HCT116 (cell line): Measurements from ENCODE around the gene CNFN. TPM values are rescaled to one million over a fixed set of nuclear protein-coding genes. Genes with fewer than 3 reads are reported as not detected.

ENCODE experiments used
- ATAC-seq: fragments of 200-7000 bp; cut with Tn5 transposase; 2 replicates; pipeline ENCODE4 v1.9.1; 2020; ENCODE audit warnings: mild to moderate bottlenecking, moderate library complexity
- BruUV-seq: library from RNA; stranded (reverse); fragments of 400-500 nt; replicated peaks from 2 replicates; lab custom pipeline; 2021; lab: Mats Ljungman, UMichigan
- CTCF ChIA-PET: fragments of 300-600 bp; sonication (Branson Sonifier 250); formaldehyde crosslinking; loops from one replicate; lab custom pipeline; 2021; ENCODE audit warnings: antibody characterized with exemption; lab: Charles Lee
- POLR2A ChIA-PET: fragments of 300-600, 350-600 bp; sonication (Branson Sonifier 250); formaldehyde crosslinking; loops from one replicate; lab custom pipeline; 2021; ENCODE audit warnings: antibody characterized with exemption; lab: Charles Lee
- RAD21 ChIA-PET, 2 experiments: fragments of 300-600 bp; sonication (Branson Sonifier 250); formaldehyde crosslinking; loops; one replicate each; lab custom pipeline; 2023; ENCODE audit warnings: low total read pairs in 2 of 2; ENCODE audit not compliant: uncharacterized antibody in 2 of 2, unreplicated experiment in 2 of 2, low non-redundant PET in 1 of 2; lab: Charles Lee
- DNase-seq: peaks from one replicate; pipeline ENCODE4 v3.0.0-alpha.2; 2010; ENCODE audit warnings: low read depth, low spot score
- H2AFZ ChIP-seq: fragments of 200-600 bp; shearing (Covaris generic), sonication (generic); 2 replicates; pipeline ENCODE4 v1.6.1; 2017; ENCODE audit warnings: low read depth, mixed run types, mixed read lengths, antibody characterized with exemption, low read length; ENCODE audit not compliant: poor library complexity, severe bottlenecking
- H3K27ac ChIP-seq: 2 replicates; pipeline ENCODE4 v1.5.1; 2012; ENCODE audit warnings: low read depth, low read length
- H3K27me3 ChIP-seq: fragments of 200-600 bp; sonication (generic); 2 replicates; pipeline ENCODE4 v1.6.1; 2016; ENCODE audit warnings: mixed run types, low read length, mixed read lengths; ENCODE audit not compliant: insufficient read depth
- H3K36me3 ChIP-seq, 2 experiments: fragments of 200-500 bp in 1 of 2; fragments of 200-600 bp in 1 of 2; sonication (Bioruptor generic) in 1 of 2; sonication (generic) in 1 of 2; 2 replicates each; pipeline versions ENCODE4 v1.5.1 to v1.6.1; 2014 to 2016; ENCODE audit warnings: low read length in 2 of 2, inconsistent platforms in 1 of 2, mixed read lengths in 1 of 2, mixed run types in 1 of 2; ENCODE audit not compliant: insufficient read depth in 2 of 2, control insufficient read depth in 1 of 2
- H3K4me1 ChIP-seq, 2 experiments: fragments of 200-600 bp in 1 of 2; sonication (generic) in 1 of 2; 2 replicates each; pipeline versions ENCODE4 v1.5.1 to v1.6.1; 2012 to 2017; ENCODE audit warnings: low read length in 2 of 2, inconsistent platforms in 1 of 2, mild to moderate bottlenecking in 1 of 2, mixed read lengths in 1 of 2, mixed run types in 1 of 2, moderate library complexity in 1 of 2; ENCODE audit not compliant: insufficient read depth in 2 of 2, control insufficient read depth in 1 of 2
- H3K4me2 ChIP-seq: fragments of 200-600 bp; sonication (generic); 2 replicates; pipeline ENCODE4 v1.6.1; 2017; ENCODE audit warnings: mixed run types, low read length, mixed read lengths
- H3K4me3 ChIP-seq, 2 experiments: fragments of 200-600 bp in 1 of 2; sonication (generic) in 1 of 2; replicated peaks in 1 of 2; 2 replicates each; pipeline ENCODE4 v1.5.1; 2011 to 2016; ENCODE audit warnings: low read length in 2 of 2, control low read depth in 1 of 2, low read depth in 1 of 2, mild to moderate bottlenecking in 1 of 2, mixed read lengths in 1 of 2, mixed run types in 1 of 2
- H3K79me2 ChIP-seq: fragments of 200-600 bp; sonication (generic); 2 replicates; pipeline ENCODE4 v1.6.1; 2017; ENCODE audit warnings: mild to moderate bottlenecking, mixed run types, low read length, moderate library complexity, mixed read lengths; ENCODE audit not compliant: insufficient read depth
- H3K9ac ChIP-seq: fragments of 200-600 bp; sonication (generic); 2 replicates; pipeline ENCODE4 v1.6.1; 2016; ENCODE audit warnings: low read length, mixed read lengths
- H3K9me2 ChIP-seq: fragments of 200-600 bp; sonication (generic), shearing (Covaris generic); 2 replicates; pipeline ENCODE4 v1.6.1; 2017; ENCODE audit warnings: mixed run types, mild to moderate bottlenecking, moderate library complexity; ENCODE audit not compliant: insufficient read depth
- H3K9me3 ChIP-seq, 2 experiments: fragments of 200-500 bp in 1 of 2; fragments of 200-600 bp in 1 of 2; sonication (Bioruptor generic) in 1 of 2; sonication (generic) in 1 of 2; 2 replicates each; pipeline ENCODE4 v1.6.1; 2014 to 2017; ENCODE audit warnings: low read length in 2 of 2, mixed read lengths in 2 of 2, inconsistent platforms in 1 of 2, low read depth in 1 of 2, mild to moderate bottlenecking in 1 of 2, mixed run types in 1 of 2, moderate library complexity in 1 of 2; ENCODE audit not compliant: control insufficient read depth in 1 of 2, insufficient read depth in 1 of 2
- H4K20me1 ChIP-seq: fragments of 200-600 bp; sonication (generic), shearing (Covaris generic); 2 replicates; pipeline ENCODE4 v1.6.1; 2017; ENCODE audit warnings: mixed run types, mild to moderate bottlenecking, moderate library complexity; ENCODE audit not compliant: insufficient read depth
- CBX3 ChIP-seq: IDR thresholded peaks from 2 replicates; pipeline ENCODE4 v1.6.1; 2012; ENCODE audit warnings: low read depth
- EGR1 ChIP-seq: IDR thresholded peaks from 2 replicates; pipeline ENCODE4 v1.6.1; 2012; ENCODE audit warnings: low read depth
- EZH2 ChIP-seq: fragments of 200-600 bp; sonication (generic); IDR thresholded peaks from 2 replicates; pipeline ENCODE4 v1.6.1; 2017; ENCODE audit warnings: antibody characterized with exemption, mixed run types
- EZH2phosphoT487 ChIP-seq: fragments of 200-600 bp; IDR thresholded peaks from 2 replicates; pipeline ENCODE4 v1.6.1; 2018; ENCODE audit warnings: antibody characterized with exemption, borderline replicate concordance
- FOSL1 ChIP-seq: IDR thresholded peaks from 2 replicates; pipeline ENCODE4 v1.6.1; 2012; ENCODE audit warnings: low read depth
- POLR2A ChIP-seq: IDR thresholded peaks from 2 replicates; pipeline ENCODE4 v1.7.0; 2011; ENCODE audit warnings: borderline replicate concordance; ENCODE audit not compliant: insufficient read depth, insufficient read length; ENCODE audit errors: extremely low read depth
- POLR2AphosphoS5 ChIP-seq: IDR thresholded peaks from 2 replicates; pipeline ENCODE4 v1.6.1; 2011; ENCODE audit warnings: mild to moderate bottlenecking, low read depth, low read length, moderate library complexity
- RAD21 ChIP-seq: IDR thresholded peaks from 2 replicates; pipeline ENCODE4 v1.6.1; 2012; ENCODE audit warnings: low read depth, mild to moderate bottlenecking
- SP1 ChIP-seq: IDR thresholded peaks from 2 replicates; pipeline ENCODE4 v1.6.1; 2012; ENCODE audit warnings: low read depth
- SRF ChIP-seq: IDR thresholded peaks from 2 replicates; pipeline ENCODE4 v1.6.1; 2012; ENCODE audit warnings: low read depth
- TCF7L2 ChIP-seq: IDR thresholded peaks from 2 replicates; pipeline ENCODE4 v1.7.0; 2011; ENCODE audit warnings: borderline replicate concordance, inconsistent platforms; ENCODE audit not compliant: insufficient read depth, insufficient read length; ENCODE audit errors: extremely low read depth
- YY1 ChIP-seq: IDR thresholded peaks from 2 replicates; pipeline ENCODE4 v1.6.1; 2011; ENCODE audit warnings: low read length, low read depth, moderate library complexity, mild to moderate bottlenecking; ENCODE audit not compliant: insufficient replicate concordance; ENCODE audit errors: extremely low read depth
- ZFX ChIP-seq: fragments of 450-650 bp; IDR thresholded peaks from 2 replicates; pipeline ENCODE4 v1.6.1; 2017
- ZNF274 ChIP-seq: fragments of 200-500 bp; sonication (Bioruptor generic); IDR thresholded peaks from 2 replicates; pipeline ENCODE4 v1.6.1; 2014; ENCODE audit warnings: mild to moderate bottlenecking, low read depth, low read length, inconsistent platforms
- intact Hi-C: fragments of 100-400 bp; cut with micrococcal nuclease; formaldehyde crosslinking; loops from 2 replicates; pipeline ENCODE4 v1.10.0; 2022
- total RNA-seq: library from RNA; stranded (reverse); gene quantifications from one replicate; pipeline ENCODE4 v1.2.1, GENCODE V29; 2021; ENCODE audit not compliant: unreplicated experiment
- TF ChIP-seq, protein P1 (sequence below): IDR thresholded peaks from 2 replicates; pipeline ENCODE4 v1.6.1; 2012
- TF ChIP-seq, protein P2 (sequence below), 3 experiments: fragments of 200-600 bp in 1 of 3; sonication (generic) in 1 of 3; IDR thresholded peaks in 2 of 3; conservative IDR thresholded peaks in 1 of 3; 2 replicates each; pipeline ENCODE4 v1.5.1; 2012 to 2017; ENCODE audit warnings: low read depth in 2 of 3, low read length in 2 of 3, antibody characterized with exemption in 1 of 3, borderline replicate concordance in 1 of 3, control low read depth in 1 of 3, mild to moderate bottlenecking in 1 of 3, mixed read lengths in 1 of 3, mixed run types in 1 of 3, moderate library complexity in 1 of 3; ENCODE audit not compliant: insufficient read depth in 1 of 3

CNFN gene
- total RNA-seq, 1 experiment from 2014 or later = 13.9 TPM

DNA sequence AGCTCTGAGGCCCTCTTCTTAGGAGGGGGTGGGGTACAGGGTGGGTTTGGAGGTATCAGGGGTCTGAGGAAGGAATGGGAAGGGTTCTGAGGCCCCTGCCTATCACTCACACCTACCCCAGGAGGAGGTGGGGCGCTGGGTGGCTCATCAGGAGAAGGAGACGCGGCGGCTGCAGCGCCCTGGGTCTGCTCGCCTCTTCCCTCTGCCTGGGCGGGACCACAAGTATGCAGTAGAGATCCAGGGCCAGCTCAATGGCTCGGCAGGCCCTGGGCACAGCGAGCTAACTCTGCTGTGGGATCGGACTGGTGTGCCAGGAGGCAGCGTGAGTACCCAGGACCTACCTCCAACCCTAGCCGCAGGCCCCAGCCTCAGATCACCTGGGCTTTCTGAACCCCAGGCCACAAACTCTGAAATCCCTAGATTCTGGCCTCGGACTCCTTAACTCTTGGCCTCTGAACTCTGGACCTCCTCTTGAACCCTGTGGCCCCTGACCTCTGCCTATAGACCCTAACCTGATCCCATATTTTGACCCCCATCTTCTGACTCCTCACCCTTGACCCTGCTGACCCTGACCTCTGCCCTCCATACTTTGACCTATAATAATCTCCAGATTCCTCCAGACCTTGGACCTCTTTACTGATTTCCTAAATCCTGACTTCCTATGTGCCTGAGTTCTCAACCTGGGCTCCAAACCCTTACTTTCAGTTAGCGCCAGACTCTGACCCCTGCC is 40.6 kb downstream of the CNFN start:
- H3K27me3 ChIP-seq = no peaks in the 10 kb centered on the region
- intact Hi-C loops = no loop called here
- H4K20me1 ChIP-seq = no peaks in the 10 kb centered on the region
- no peak for DNase-seq
- no peaks in the 10 kb centered on the region for H3K9me3 ChIP-seq
- H3K27ac ChIP-seq = no peak overlapping the region
- ChIA-PET RAD21 (no interaction called here), POLR2A (no interaction called here), CTCF (no interaction called here)
- no peak for TF ChIP-seq TCF7L2
- no peak for TF ChIP-seq ZNF274
- TF ChIP-seq, protein P1, sequence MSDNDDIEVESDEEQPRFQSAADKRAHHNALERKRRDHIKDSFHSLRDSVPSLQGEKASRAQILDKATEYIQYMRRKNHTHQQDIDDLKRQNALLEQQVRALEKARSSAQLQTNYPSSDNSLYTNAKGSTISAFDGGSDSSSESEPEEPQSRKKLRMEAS = no peak
- TF ChIP-seq RAD21 = no peak
- no peak for TF ChIP-seq YY1
- TF ChIP-seq CBX3 = no peak
- no peak for TF ChIP-seq ZFX
- TF ChIP-seq EZH2phosphoT487 = no peak
- no peak for TF ChIP-seq SP1
- no peak for TF ChIP-seq EGR1
- TF ChIP-seq FOSL1 = no peak
- TF ChIP-seq EZH2 = no peak
- TF ChIP-seq, protein P2, sequence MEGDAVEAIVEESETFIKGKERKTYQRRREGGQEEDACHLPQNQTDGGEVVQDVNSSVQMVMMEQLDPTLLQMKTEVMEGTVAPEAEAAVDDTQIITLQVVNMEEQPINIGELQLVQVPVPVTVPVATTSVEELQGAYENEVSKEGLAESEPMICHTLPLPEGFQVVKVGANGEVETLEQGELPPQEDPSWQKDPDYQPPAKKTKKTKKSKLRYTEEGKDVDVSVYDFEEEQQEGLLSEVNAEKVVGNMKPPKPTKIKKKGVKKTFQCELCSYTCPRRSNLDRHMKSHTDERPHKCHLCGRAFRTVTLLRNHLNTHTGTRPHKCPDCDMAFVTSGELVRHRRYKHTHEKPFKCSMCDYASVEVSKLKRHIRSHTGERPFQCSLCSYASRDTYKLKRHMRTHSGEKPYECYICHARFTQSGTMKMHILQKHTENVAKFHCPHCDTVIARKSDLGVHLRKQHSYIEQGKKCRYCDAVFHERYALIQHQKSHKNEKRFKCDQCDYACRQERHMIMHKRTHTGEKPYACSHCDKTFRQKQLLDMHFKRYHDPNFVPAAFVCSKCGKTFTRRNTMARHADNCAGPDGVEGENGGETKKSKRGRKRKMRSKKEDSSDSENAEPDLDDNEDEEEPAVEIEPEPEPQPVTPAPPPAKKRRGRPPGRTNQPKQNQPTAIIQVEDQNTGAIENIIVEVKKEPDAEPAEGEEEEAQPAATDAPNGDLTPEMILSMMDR (IDR thresholded peaks at IDR 0.05 in 2 of 3, conservative IDR thresholded peaks at IDR 0.05 in 1 of 3; ENCODE audit: borderline replicate concordance in 1 of 3, insufficient read depth in 1 of 3, low read depth in 2 of 3, low read length in 2 of 3) = no peak
- TF ChIP-seq POLR2AphosphoS5 = no peak
- TF ChIP-seq POLR2A = no peak
- no peak for TF ChIP-seq SRF
- no peaks in the 10 kb centered on the region for H3K9me2 ChIP-seq
- no peaks in the 10 kb centered on the region for H3K79me2 ChIP-seq
- no peaks in the 10 kb centered on the region; a peak in 1 of 4 replicates for H3K36me3 ChIP-seq
- no TSS peak for BruUV-seq
- no peak overlapping the region for H3K4me3 ChIP-seq
- H3K9ac ChIP-seq = no peak overlapping the region
- no peak for ATAC-seq
- no peak overlapping the region for H2AFZ ChIP-seq
- no peaks in the 10 kb centered on the region for H3K4me1 ChIP-seq
- no peak overlapping the region for H3K4me2 ChIP-seq
